HEK293 (cell line): ENCODE results near the gene SFRP4.

ENCODE experiments used
- ATF2 ChIP-seq: fragments of 450-650 bp; formaldehyde crosslinking; IDR thresholded peaks from 2 replicates; pipeline ENCODE4 v1.5.1; 2016; ENCODE audit warnings: missing biosample characterization, missing genetic modification characterization, low read depth
- BCL11B ChIP-seq: fragments of 450-650 bp; formaldehyde crosslinking; IDR thresholded peaks from 2 replicates; pipeline ENCODE4 v1.5.1; 2016; ENCODE audit warnings: low read depth, missing biosample characterization, missing genetic modification characterization
- FEZF1 ChIP-seq: fragments of 450-650 bp; formaldehyde crosslinking; IDR thresholded peaks from 2 replicates; pipeline ENCODE4 v1.5.1; 2016; ENCODE audit warnings: missing biosample characterization, missing genetic modification characterization
- GLI4 ChIP-seq: fragments of 450-650 bp; formaldehyde crosslinking; IDR thresholded peaks from 2 replicates; pipeline ENCODE4 v1.5.1; 2016; ENCODE audit warnings: missing biosample characterization, missing genetic modification characterization
- HOXD13 ChIP-seq: sonication (generic); formaldehyde crosslinking; IDR thresholded peaks from 2 replicates; pipeline ENCODE4 v1.8.0; 2022; ENCODE audit warnings: missing genetic modification reagents, borderline replicate concordance
- IKZF3 ChIP-seq: fragments of 450-650 bp; IDR thresholded peaks from 2 replicates; pipeline ENCODE4 v1.5.0; 2018; ENCODE audit warnings: missing biosample characterization, mild to moderate bottlenecking, missing genetic modification characterization, moderate library complexity
- KLF1 ChIP-seq: fragments of 450-650 bp; formaldehyde crosslinking; IDR thresholded peaks from 2 replicates; pipeline ENCODE4 v1.5.1; 2016; ENCODE audit warnings: missing biosample characterization, missing genetic modification characterization
- OSR2 ChIP-seq: fragments of 450-650 bp; formaldehyde crosslinking; IDR thresholded peaks from 2 replicates; pipeline ENCODE4 v1.5.1; 2016; ENCODE audit warnings: missing biosample characterization, missing genetic modification characterization
- PRDM6 ChIP-seq: fragments of 450-650 bp; formaldehyde crosslinking; IDR thresholded peaks from 2 replicates; pipeline ENCODE4 v1.5.1; 2017; ENCODE audit warnings: missing biosample characterization, missing genetic modification characterization
- RBAK ChIP-seq: fragments of 450-650 bp; formaldehyde crosslinking; IDR thresholded peaks from 2 replicates; pipeline ENCODE4 v1.5.1; 2016; ENCODE audit warnings: missing biosample characterization, missing genetic modification characterization
- REST ChIP-seq: fragments of 450-650 bp; formaldehyde crosslinking; IDR thresholded peaks from 2 replicates; pipeline ENCODE4 v1.5.1; 2016; ENCODE audit warnings: missing biosample characterization, missing genetic modification characterization
- WT1 ChIP-seq: fragments of 450-650 bp; formaldehyde crosslinking; IDR thresholded peaks from 2 replicates; pipeline ENCODE4 v1.5.1; 2016; ENCODE audit warnings: missing biosample characterization, missing genetic modification characterization
- YY1 ChIP-seq: fragments of 450-650 bp; formaldehyde crosslinking; IDR thresholded peaks from 2 replicates; pipeline ENCODE4 v1.5.1; 2018; ENCODE audit warnings: missing biosample characterization, missing genetic modification characterization
- ZBTB1 ChIP-seq: fragments of 450-650 bp; formaldehyde crosslinking; IDR thresholded peaks from 2 replicates; pipeline ENCODE4 v1.5.1; 2016; ENCODE audit warnings: missing biosample characterization, missing genetic modification characterization
- ZBTB6 ChIP-seq: fragments of 450-650 bp; formaldehyde crosslinking; IDR thresholded peaks from 2 replicates; pipeline ENCODE4 v1.5.1; 2017; ENCODE audit warnings: missing biosample characterization, missing genetic modification characterization
- ZBTB7A ChIP-seq: fragments of 450-650 bp; formaldehyde crosslinking; IDR thresholded peaks from 2 replicates; pipeline ENCODE4 v1.5.1; 2016; ENCODE audit warnings: low read depth, missing biosample characterization, missing genetic modification characterization
- ZBTB8A ChIP-seq: fragments of 450-650 bp; formaldehyde crosslinking; IDR thresholded peaks from 2 replicates; pipeline ENCODE4 v1.5.1; 2016; ENCODE audit warnings: missing biosample characterization, missing genetic modification characterization
- ZNF133 ChIP-seq: fragments of 450-650 bp; formaldehyde crosslinking; IDR thresholded peaks from 2 replicates; pipeline ENCODE4 v1.5.1; 2016; ENCODE audit warnings: missing biosample characterization, missing genetic modification characterization
- ZNF157 ChIP-seq: fragments of 450-650 bp; formaldehyde crosslinking; IDR thresholded peaks from 2 replicates; pipeline ENCODE4 v1.5.1; 2016; ENCODE audit warnings: missing biosample characterization, missing genetic modification characterization
- ZNF184 ChIP-seq: fragments of 450-650 bp; IDR thresholded peaks from 2 replicates; pipeline ENCODE4 v1.5.1; 2018; ENCODE audit warnings: missing biosample characterization, mild to moderate bottlenecking, missing genetic modification characterization
- ZNF292 ChIP-seq: fragments of 450-650 bp; formaldehyde crosslinking; IDR thresholded peaks from 2 replicates; pipeline ENCODE4 v1.5.1; 2016; ENCODE audit warnings: low read depth, missing biosample characterization, missing genetic modification characterization, borderline replicate concordance
- ZNF324 ChIP-seq: fragments of 450-650 bp; formaldehyde crosslinking; IDR thresholded peaks from 2 replicates; pipeline ENCODE4 v1.5.1; 2016; ENCODE audit warnings: missing biosample characterization, missing genetic modification characterization
- ZNF362 ChIP-seq: fragments of 450-650 bp; formaldehyde crosslinking; IDR thresholded peaks from 2 replicates; pipeline ENCODE4 v1.5.1; 2016; ENCODE audit warnings: missing biosample characterization, missing genetic modification characterization
- ZNF416 ChIP-seq: fragments of 450-650 bp; formaldehyde crosslinking; IDR thresholded peaks from 2 replicates; pipeline ENCODE4 v1.5.1; 2016; ENCODE audit warnings: missing biosample characterization, missing genetic modification characterization
- ZNF501 ChIP-seq: fragments of 450-650 bp; formaldehyde crosslinking; IDR thresholded peaks from 2 replicates; pipeline ENCODE4 v1.5.1; 2016; ENCODE audit warnings: missing biosample characterization, missing genetic modification characterization
- ZNF549 ChIP-seq: fragments of 450-650 bp; IDR thresholded peaks from 2 replicates; pipeline ENCODE4 v1.5.1; 2018; ENCODE audit warnings: missing biosample characterization, missing genetic modification characterization, mild to moderate bottlenecking, inconsistent platforms, moderate library complexity
- ZNF561 ChIP-seq: fragments of 450-650 bp; IDR thresholded peaks from 2 replicates; pipeline ENCODE4 v1.5.1; 2018; ENCODE audit warnings: missing biosample characterization, missing genetic modification characterization, borderline replicate concordance
- ZNF580 ChIP-seq: fragments of 450-650 bp; formaldehyde crosslinking; IDR thresholded peaks from 2 replicates; pipeline ENCODE4 v1.5.1; 2016; ENCODE audit warnings: missing biosample characterization, missing genetic modification characterization
- ZSCAN23 ChIP-seq: fragments of 450-650 bp; formaldehyde crosslinking; IDR thresholded peaks from 2 replicates; pipeline ENCODE4 v1.5.1; 2016; ENCODE audit warnings: missing biosample characterization, missing genetic modification characterization
- ZSCAN4 ChIP-seq: fragments of 450-650 bp; formaldehyde crosslinking; IDR thresholded peaks from 2 replicates; pipeline ENCODE4 v1.5.1; 2017; ENCODE audit warnings: missing biosample characterization, missing genetic modification characterization

The SFRP4 gene

GRCh38 chr7:37920849-37921805 lies 4.5 kb upstream of the SFRP4 start (continued):
- TF ChIP-seq ZBTB6 (tag by site-specific recombination) (0 out of 2 replicates have a peak, but pooled peaks have one; percentile 15), HOXD13 (CRISPR knock-in tag) (no peak), ATF2 (no peak), PRDM6 (tag by site-specific recombination) (no peak), ZBTB8A (tag by site-specific recombination) (peak; percentile 96), ZBTB1 (tag by site-specific recombination) (no peak), IKZF3 (no peak), ZNF292 (no peak), BCL11B (no peak), REST (tag by site-specific recombination) (no peak), ZNF580 (no peak), FEZF1 (tag by site-specific recombination) (no peak), ZNF416 (no peak), ZNF133 (tag by site-specific recombination) (no peak), ZSCAN4 (tag by site-specific recombination) (no peak), RBAK (no peak), ZNF157 (tag by site-specific recombination) (no peak), KLF1 (tag by site-specific recombination) (peak; percentile 60; the same call in 1 of the 2 replicates), ZNF324 (no peak), ZNF501 (tag by site-specific recombination) (peak; percentile 54; the same call in 1 of the 2 replicates), YY1 (tag by site-specific recombination) (no peak), GLI4 (tag by site-specific recombination) (no peak), OSR2 (tag by site-specific recombination) (no peak), ZNF561 (tag by site-specific recombination) (peak; percentile 19; the same call in 1 of the 2 replicates), WT1 (tag by site-specific recombination) (no peak), ZNF362 (tag by site-specific recombination) (no peak), ZBTB7A (no peak), ZNF184 (tag by site-specific recombination) (no peak), ZSCAN23 (tag by site-specific recombination) (no peak), ZNF549 (tag by site-specific recombination) (no peak)
